Measurements from ENCODE around the gene FABP3.

Gene FABP3

DNA sequence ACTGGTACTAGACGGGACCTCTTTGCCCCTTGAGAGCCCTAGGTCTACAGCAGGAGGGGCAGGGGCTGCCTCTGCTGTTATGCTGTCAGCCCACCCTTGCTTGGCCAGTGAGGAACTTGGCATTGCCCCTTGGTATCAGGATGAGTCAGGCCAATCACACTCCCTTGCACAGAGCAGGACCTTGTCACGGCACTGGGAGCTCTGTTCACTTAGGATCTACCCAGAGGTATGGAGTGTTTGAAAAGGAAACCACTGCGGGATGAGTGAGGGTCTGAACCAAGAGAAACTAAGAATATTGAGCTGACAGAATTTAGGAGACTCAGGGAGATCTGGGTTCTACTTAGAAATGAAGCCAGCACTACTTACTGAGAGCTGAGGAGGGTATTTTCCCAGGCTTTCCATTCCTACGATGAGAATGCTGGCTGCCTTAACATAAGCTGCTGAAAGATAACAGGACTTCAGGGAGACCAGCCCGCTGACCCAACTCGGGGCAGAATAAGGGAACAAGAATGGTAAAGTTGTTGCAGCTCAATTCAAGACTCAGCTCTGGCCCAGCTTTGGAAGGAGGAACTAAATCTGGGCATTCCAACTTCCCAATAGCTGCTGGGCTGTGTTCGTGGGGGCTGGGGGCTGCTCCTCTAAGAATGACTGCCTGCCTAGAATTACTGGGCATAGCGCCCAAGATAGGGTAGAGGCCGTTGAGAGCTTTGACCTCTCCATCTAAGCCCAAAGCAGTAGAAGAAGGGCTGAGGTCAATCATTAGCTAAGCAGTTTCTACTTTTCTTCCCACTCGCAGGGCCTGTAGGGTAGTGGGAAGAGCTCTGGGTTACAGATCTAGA, 1.5 kb downstream of the FABP3 start:
- DNase-seq: no peak

DNA sequence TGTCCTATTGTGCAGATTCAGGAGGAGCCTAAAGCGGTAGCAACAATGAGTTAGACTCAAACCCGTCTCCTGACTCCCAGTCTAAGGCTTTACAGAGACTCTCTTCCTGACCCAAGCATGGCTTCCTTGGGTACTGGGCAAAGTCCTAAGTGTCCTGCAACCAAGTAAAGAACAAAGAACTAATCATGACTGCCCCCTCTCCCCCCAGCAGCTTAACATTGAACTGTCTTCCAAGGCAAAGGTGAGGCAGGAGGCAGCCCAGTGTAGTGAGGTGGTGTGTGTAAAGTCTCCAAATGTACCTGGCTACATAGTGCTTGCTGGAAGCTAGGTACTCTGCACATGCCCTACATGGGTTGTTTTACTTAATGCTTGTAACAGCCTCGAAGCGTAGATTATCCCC, 2.3 kb downstream of the FABP3 start:
- DNase-seq: no peak

DNA sequence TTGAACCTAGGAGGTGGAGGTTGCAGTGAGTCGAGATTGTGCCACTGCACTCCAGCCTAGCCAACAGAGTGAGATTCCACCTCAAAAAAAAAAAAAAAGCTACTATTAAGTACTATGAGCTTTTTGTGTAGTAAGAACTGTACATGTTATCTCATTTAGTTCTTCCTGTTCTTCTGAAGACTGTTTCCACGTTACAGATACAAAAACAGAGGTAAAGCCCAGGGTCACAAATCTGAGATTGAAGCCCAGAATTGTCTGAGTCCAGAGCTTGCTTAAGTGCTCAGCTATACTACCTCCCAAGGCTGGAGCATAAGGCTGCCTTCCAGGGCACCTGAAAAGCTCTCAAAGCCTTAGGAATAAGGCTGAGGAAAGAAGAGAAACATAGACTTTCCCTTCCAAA, 2.9 kb downstream of the FABP3 start:
- DNase-seq: no peak

DNA sequence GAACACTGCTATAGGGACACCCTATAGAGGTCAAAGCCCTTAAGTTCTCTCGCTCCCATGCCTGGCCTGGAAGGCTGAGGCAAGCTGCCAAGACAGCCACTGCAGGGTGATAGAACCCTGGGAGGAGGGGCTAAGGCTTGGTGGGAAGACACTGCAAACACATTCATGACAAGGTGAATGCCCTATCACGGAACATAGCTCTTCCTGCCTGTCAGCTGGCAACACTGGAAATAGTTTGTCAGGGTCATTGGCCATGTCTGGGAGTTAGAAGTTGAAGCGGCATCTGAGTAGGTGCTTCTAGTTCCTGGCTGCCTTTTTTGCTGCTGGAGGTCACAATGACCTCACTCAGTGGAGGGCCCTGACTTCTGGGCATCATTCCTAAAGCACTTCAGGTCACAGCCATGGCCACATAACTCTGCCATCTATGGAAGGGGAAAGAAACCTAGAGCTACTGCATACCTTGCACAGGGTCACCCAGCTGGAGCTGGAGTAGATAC, 4.2 kb downstream of the FABP3 start:
- DNase-seq: no peak

DNA sequence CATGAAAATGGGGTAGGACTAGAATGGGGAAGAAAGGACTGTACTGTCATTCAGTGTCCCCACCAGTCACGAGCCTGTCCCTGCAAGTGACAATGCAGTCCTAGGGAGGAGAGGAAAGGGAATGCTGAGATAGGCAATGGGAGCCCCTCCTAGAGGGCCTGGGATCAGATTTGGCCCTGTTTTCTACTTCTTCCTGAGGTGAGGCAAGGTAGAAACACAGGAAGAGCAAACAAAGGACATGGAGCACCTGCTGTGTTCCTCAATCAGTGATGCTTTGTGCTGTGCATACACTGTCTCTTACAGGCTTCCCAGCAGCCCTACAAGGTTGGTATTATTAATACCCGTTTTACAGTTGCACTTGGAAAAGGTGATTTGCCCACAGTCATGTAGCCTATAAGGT, 6.1 kb downstream of the FABP3 start:
- no peak for DNase-seq

GRCh38 chr1:31364561-31365250, 8.2 kb downstream of the FABP3 start:
- no peak for DNase-seq

GRCh38 chr1:31362032-31362431, 10.8 kb downstream of the FABP3 start:
- no peak for DNase-seq

DNA sequence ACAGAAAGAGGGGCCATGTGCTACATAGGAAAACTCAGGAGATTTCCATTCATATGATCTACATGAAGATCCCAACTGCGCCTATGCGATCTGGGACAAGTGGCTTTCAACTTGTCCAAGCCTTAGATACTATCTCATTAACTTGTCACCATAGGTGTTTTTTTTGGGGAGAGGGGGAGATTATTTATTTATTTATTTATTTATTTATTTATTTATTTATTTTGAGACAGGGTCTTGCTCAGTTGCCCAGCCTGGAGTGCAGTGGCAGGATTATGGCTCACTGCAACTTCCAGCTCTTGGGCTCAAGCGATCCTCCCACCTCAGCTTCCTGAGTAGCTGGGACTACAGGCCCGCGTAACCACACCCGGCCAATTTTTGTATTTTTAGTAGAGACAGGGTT, 11.3 kb downstream of the FABP3 start:
- no peak for DNase-seq

GRCh38 chr1:31356427-31356826, 16.4 kb downstream of the FABP3 start:
- no peak for DNase-seq

DNA sequence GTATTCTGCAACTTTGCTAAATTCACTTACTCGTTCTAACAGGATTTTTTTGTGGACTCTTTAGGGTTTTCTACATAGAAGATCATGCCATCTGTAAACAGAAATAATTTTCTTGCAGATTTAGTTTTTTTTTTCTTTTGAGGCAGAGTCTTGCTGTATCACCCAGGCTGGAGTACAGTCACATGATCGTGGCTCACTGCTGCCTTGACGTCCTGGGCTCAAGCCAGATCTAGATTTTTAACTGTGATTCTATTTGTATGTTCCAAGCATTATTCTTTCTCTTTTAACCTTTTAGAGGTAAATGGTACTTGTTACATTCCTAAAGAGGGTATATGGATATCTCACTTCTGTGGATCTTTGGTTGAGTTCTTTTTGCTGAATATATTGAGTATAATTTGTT, 18.6 kb downstream of the FABP3 start:
- no peak for DNase-seq

GRCh38 chr1:31348449-31348848, 24.4 kb downstream of the FABP3 start:
- DNase-seq: no peak

DNA sequence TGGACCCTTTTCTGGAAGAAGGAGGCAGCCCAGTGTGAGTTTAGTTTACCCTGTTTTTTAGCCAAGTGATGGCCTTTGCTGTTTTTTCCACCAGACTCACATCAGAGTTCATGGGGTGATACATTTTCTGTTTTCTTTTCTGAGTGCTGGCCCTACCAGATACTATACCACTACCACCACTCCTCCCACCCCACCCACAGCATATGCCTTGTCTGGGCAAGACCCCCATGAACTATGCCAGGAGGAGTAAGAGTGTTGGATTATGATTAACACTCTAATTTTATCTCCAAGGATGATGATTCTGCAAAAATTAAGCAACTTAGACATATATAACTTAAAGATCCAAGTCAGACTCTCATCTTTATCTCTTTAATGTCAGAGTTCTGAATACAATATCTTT, 26.1 kb downstream of the FABP3 start:
- no peak for DNase-seq

DNA sequence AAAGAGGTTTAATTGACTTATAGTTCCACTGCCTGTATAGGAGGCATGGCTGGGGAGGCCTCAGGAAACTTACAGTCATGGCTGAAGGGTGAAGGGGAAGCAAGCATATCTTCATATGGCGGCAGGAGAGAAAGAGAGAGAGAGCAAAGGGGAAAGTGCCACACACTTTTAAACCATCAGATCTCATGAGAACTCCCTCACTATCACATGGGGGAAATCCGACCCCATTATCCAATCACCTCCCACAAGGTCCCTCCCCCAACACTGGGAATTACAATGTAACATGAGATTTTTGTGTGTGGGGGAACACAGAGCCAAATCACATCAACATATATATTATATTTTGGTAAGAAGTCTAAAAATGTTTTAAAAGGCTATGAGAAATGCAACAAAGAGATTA, 27.2 kb downstream of the FABP3 start:
- DNase-seq: no peak

DNA sequence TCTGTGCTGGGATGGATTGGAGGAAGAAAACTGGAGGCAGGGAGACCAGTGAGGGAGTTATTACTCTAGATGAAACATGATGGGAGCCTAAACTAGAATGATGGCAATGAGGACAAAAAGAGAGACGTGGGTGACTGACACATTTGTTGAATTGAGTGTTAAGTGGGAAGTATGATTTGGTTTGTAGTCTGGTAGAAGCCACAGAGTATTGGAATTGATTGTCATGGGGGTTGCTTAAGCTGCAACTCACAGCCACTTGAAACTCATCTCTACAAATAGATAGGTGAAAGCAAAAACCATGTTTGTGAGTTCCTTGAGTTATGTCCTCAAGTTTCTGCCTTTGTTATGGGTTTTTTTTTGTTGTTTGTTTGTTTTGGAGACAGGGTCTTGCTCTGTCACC, 28.4 kb downstream of the FABP3 start:
- DNase-seq: no peak

GRCh38 chr1:31336687-31337467, 36.0 kb downstream of the FABP3 start:
- DNase-seq: no peak

DNA sequence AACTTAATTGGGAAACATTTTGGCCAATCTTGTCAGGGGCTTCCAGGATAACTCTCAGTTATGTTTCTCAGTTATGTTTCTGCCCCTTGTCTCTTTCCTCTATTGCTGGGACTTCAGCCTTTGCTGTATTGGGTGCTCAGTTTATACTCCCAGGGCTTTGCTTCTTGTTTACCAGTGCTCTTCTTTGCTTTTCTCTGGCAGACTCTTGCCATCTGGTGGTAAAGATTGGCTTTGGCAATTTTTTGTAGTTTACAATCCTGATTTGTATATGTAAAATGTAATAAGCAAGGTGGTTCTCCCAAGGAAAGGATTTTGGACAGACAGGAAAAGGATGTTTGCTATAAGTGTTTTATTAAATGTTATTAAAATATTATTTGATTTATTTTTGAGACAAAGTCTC, 37.9 kb downstream of the FABP3 start:
- peak; percentile 7 for DNase-seq

GRCh38 chr1:31327381-31327780, 45.5 kb downstream of the FABP3 start:
- DNase-seq: no peak

GRCh38 chr1:31326461-31326860, 46.4 kb downstream of the FABP3 start:
- no peak for DNase-seq

DNA sequence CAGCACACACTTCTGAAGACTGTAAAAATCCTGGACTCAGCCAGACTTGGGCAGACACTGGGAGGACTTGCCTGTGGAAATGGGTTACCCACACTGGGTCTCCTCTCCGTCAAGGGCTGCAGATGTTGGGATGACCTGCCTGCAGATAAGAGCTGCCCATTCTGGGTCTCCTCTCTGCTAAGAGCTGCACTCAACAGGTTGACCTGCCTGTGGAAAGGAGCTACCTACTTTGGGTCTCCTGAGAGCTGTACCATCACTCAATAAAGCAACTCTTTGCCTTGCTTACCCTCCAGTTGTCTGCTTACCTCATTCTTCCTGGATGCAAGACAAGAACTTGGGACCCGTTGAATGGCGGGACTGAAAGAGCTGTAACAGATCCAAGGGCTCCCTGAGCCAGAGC, 47.9 kb downstream of the FABP3 start:
- DNase-seq: no peak

GRCh38 chr1:31324093-31324492, 48.8 kb downstream of the FABP3 start:
- no peak for DNase-seq

DNA sequence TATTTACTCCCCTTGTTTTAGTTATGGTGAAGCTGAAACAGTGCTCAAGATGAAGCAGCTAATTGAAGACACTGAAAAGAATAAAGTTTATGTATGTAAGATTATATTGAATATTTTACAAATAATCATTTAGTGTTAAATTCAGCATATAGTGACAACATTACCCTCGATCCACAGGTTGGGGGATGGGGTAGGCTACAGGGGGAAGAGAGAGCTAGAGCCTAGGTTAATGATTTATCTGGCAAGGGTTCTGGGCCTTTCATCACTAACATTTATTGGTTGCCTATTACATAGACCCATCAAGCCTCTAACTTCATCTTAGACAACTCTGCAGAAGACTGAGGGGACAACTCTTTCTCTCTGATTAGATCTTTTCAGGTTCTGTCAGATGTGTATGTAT, 54.7 kb downstream of the FABP3 start:
- DNase-seq: no peak

DNA sequence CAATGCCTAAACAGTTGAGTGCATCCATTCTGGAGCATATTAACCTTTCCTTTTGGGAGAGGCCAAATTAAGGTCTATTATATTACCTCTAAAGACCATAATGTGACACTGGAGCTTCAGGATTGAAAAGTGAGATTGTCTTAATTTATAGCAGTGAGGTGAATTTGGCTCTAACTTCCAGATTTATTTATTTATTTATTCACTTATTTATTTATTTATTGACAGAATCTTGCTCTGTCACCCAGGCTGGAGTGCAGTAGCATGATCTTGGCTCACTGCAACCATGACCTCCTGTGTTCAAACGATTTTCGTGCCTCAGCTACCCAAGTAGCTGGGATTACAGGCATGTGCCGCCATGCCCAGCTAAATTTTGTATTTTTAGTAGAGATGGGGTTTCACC, 57.0 kb downstream of the FABP3 start:
- DNase-seq: no peak

Data from GDM1 (cell line).